Measurements from ENCODE around the gene C17orf107. TPM values are rescaled to one million over a fixed set of nuclear protein-coding genes. Genes with fewer than 3 reads are reported as not detected.

Gene C17orf107
- total RNA-seq, 1 experiment from 2014 or later: 2.1 TPM

DNA sequence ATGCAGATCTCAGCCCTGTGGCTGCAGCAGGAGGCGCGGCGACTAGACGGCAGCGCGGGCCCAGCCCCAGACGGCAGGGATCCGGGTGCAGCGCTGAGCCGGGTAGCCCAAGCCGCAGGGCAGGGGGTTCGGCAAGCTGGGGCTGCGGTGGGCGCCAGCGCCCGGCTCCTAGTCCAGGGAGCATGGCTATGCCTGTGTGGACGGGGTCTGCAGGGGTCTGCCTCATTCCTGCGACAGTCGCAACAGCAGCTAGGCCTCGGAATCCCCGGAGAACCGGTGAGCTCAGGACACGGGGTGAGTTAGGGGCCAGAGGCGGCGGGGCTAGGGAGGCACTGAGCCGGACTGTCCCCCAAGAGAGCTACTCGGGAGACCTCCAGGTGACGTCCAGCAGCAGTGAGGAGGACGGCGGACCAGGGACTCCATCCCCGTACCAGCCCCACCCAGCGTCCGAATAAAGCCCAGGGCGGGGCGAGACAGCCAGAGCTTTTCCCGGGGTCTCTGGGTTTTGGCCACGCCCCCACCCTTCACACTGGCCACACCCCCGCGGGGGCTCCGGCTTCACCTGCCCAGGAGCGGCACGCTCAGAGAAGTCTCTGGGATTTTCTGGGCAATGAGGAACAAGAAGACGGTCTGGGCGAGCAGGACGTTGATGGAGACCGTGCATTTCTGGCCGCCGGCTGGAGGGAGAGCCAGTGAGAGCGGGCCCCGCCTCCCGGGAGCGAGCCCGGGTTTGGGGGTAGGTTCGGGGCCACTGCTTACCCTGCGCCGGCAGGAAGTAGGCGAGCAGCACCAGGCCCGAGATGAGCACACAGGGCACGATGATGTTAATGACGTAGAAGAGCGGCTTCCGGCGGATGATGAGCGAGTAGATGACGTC lies 1.1 kb downstream of the C17orf107 start:
- no peaks in the 10 kb centered on the region for H3K27me3 Mint-ChIP-seq (ENCODE audit: unreplicated experiment)
- peaks cover 25% of the 10 kb centered on the region for H3K36me3 Mint-ChIP-seq (ENCODE audit: insufficient read depth, unreplicated experiment)
- CTCF ChIA-PET: no interaction called here
- BruUV-seq (replicated peaks): no TSS peak
- H3K4me3 Mint-ChIP-seq (ENCODE audit: low read depth, unreplicated experiment): no peak overlapping the region
- no peak overlapping the region for H3K27ac Mint-ChIP-seq (ENCODE audit: unreplicated experiment)
- intact Hi-C loops (cut with micrococcal nuclease; ENCODE audit: unreplicated experiment): loop anchor here (5.0 kb wide), 1 partner anchor 113 kb away; the partner anchor contains the start of genes GLTPD2 and VMO1
- no peak for DNase-seq
- TF ChIP-seq, protein P1, sequence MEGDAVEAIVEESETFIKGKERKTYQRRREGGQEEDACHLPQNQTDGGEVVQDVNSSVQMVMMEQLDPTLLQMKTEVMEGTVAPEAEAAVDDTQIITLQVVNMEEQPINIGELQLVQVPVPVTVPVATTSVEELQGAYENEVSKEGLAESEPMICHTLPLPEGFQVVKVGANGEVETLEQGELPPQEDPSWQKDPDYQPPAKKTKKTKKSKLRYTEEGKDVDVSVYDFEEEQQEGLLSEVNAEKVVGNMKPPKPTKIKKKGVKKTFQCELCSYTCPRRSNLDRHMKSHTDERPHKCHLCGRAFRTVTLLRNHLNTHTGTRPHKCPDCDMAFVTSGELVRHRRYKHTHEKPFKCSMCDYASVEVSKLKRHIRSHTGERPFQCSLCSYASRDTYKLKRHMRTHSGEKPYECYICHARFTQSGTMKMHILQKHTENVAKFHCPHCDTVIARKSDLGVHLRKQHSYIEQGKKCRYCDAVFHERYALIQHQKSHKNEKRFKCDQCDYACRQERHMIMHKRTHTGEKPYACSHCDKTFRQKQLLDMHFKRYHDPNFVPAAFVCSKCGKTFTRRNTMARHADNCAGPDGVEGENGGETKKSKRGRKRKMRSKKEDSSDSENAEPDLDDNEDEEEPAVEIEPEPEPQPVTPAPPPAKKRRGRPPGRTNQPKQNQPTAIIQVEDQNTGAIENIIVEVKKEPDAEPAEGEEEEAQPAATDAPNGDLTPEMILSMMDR (IDR thresholded peaks at IDR 0.05; ENCODE audit: unreplicated experiment): no peak
- H3K9me3 Mint-ChIP-seq (ENCODE audit: low read depth, unreplicated experiment): no peaks in the 10 kb centered on the region
- H3K4me1 Mint-ChIP-seq (ENCODE audit: low read depth, unreplicated experiment): peaks cover 14% of the 10 kb centered on the region

DNA sequence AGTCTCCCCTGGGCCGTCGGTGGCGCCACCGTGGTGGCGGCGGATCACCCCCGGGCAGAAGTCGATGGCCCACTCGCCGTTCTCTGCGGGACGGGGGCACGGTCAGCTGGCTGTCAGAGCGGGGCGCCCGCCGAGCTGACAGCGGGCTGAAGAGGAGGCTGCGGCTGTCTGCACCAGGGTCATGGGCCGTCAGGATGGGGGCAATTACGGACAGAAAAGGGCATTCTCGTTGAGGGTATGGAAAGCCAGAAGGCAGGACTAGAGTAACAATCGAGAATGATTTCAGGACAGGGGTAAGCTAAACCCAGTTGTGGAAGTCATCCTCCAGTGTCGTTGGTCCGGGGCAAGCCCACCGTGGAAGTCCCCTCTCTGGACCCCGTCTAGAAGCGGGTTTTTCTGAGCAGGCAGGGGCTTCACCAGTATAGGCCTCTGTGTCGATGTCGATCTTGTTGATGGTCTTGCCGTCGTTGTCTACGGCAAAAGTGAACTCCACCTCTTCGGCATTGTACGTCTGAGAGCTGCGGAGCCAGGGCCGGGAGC lies 1.8 kb downstream of the C17orf107 start:
- Mint-ChIP-seq H3K27me3 (ENCODE audit: unreplicated experiment) (no peaks in the 10 kb centered on the region), H3K36me3 (ENCODE audit: insufficient read depth, unreplicated experiment) (peaks cover 18% of the 10 kb centered on the region), H3K4me1 (ENCODE audit: low read depth, unreplicated experiment) (peaks cover 14% of the 10 kb centered on the region), H3K27ac (ENCODE audit: unreplicated experiment) (no peak overlapping the region), H3K9me3 (ENCODE audit: low read depth, unreplicated experiment) (no peaks in the 10 kb centered on the region), H3K4me3 (ENCODE audit: low read depth, unreplicated experiment) (no peak overlapping the region)
- TF ChIP-seq, protein P1 (IDR thresholded peaks at IDR 0.05; ENCODE audit: unreplicated experiment): no peak
- intact Hi-C loops (cut with micrococcal nuclease; ENCODE audit: unreplicated experiment): loop anchor here (5.0 kb wide), 1 partner anchor 114 kb away; the partner anchor contains the start of genes GLTPD2 and VMO1
- no peak for DNase-seq
- no TSS peak for BruUV-seq (replicated peaks)
- CTCF ChIA-PET: no interaction called here

DNA sequence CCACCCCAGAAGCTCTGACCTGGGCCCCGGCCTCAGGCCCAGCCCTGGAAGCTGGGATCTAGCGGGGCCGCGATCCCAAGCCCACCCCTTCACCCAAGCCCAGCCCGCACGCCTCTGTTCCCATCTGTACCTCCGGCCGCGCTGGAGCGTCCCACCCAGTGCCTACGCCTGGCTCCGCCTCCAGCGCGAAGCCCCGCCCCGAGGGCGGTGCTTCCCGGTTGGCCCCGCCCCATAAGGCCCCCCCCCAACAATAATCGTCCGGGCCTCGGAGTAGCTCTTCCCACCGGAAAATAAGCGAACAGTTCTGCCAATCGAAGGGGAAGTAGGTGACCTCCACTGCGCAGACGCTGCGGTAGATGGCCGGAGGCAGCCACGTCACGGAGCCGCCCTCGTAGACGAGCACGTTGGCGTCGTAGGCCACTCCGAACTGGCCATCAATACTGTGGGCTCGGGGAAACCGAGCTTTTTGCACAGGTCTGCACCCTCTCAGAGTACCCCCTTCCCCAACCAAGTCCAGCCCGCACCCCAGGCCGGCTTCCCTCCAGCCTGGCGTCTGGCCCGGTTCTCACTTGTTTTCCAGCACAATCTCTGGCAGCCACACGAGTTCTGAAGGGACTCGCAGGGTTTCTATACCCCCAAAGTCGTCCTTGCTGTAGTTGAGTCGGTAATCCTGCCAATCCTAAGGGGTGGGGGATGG lies 2.5 kb downstream of the C17orf107 start:
- no TSS peak for BruUV-seq (replicated peaks)
- CTCF ChIA-PET: no interaction called here
- DNase-seq: no peak

DNA sequence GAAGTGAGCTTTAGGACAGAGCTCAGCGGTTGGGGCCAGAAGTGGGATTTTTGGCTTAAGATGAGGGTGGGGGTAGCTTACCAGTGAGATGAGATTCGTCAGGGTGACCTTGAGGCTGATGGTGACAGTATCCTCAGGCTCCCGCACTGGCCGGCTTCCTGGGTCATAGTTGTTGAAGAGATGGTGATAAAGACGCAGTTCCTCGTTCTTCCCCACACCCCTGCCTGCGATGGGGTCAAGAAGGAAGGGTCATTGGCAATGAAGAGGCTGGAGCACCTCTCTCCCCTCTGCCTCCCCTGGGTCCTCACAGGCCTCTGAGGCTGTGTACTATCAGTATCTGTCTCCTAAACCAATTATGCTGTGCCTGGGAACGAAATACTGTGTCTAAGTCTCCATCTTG lies 3.2 kb downstream of the C17orf107 start:
- no peak for DNase-seq
- H3K9me3 Mint-ChIP-seq (ENCODE audit: low read depth, unreplicated experiment): no peaks in the 10 kb centered on the region
- TF ChIP-seq, protein P1 (IDR thresholded peaks at IDR 0.05; ENCODE audit: unreplicated experiment): no peak
- H3K36me3 Mint-ChIP-seq (ENCODE audit: insufficient read depth, unreplicated experiment): peaks cover 14% of the 10 kb centered on the region
- H3K27ac Mint-ChIP-seq (ENCODE audit: unreplicated experiment): no peak overlapping the region
- intact Hi-C loops (cut with micrococcal nuclease; ENCODE audit: unreplicated experiment): loop anchor here (5.0 kb wide), 1 partner anchor 115 kb away; the partner anchor contains the start of genes GLTPD2 and VMO1
- no peaks in the 10 kb centered on the region for H3K27me3 Mint-ChIP-seq (ENCODE audit: unreplicated experiment)
- no TSS peak for BruUV-seq (replicated peaks)
- peaks cover 14% of the 10 kb centered on the region for H3K4me1 Mint-ChIP-seq (ENCODE audit: low read depth, unreplicated experiment)
- CTCF ChIA-PET: interaction anchor here (0.7 to 1.0 kb wide), 2 partner anchors 171 to 188 kb away, joined by 3 read pairs; partner anchors contain the start of gene MED11
- H3K4me3 Mint-ChIP-seq (ENCODE audit: low read depth, unreplicated experiment): no peak overlapping the region

More for the DNA sequence above, 2.5 kb downstream of the C17orf107 start:
- Mint-ChIP-seq H3K4me3 (ENCODE audit: low read depth, unreplicated experiment) (no peak overlapping the region), H3K4me1 (ENCODE audit: low read depth, unreplicated experiment) (peaks cover 14% of the 10 kb centered on the region), H3K27me3 (ENCODE audit: unreplicated experiment) (no peaks in the 10 kb centered on the region), H3K9me3 (ENCODE audit: low read depth, unreplicated experiment) (no peaks in the 10 kb centered on the region), H3K27ac (ENCODE audit: unreplicated experiment) (no peak overlapping the region), H3K36me3 (ENCODE audit: insufficient read depth, unreplicated experiment) (peaks cover 14% of the 10 kb centered on the region)
- intact Hi-C loops (cut with micrococcal nuclease; ENCODE audit: unreplicated experiment): loop anchor here (5.0 kb wide), 1 partner anchor 114 kb away; the partner anchor contains the start of genes GLTPD2 and VMO1
- TF ChIP-seq, protein P1 (IDR thresholded peaks at IDR 0.05; ENCODE audit: unreplicated experiment): no peak
